HepG2 (cell line): ENCODE measurements around the gene TMEM217. TPM values are rescaled to one million over a fixed set of nuclear protein-coding genes. Genes with fewer than 3 reads are reported as not detected.
A peak's percentile ranks its signal among the peaks of the same experiment; 100 is the strongest.

Experiments
- ATAC-seq: fragments of 200-7000 bp; cut with Tn5 transposase; 3 replicates; pipeline ENCODE4 v1.9.1; 2020; ENCODE audit warnings: mild to moderate bottlenecking, moderate library complexity
- BruUV-seq: library from RNA; stranded (reverse); fragments of 400-500 nt; replicated peaks from 2 replicates; lab custom pipeline; 2021; lab: Mats Ljungman, UMichigan
- CTCF ChIA-PET: fragments of 300-600 bp; formaldehyde crosslinking; extraction: SDS; loops from one replicate; lab custom pipeline; 2021; ENCODE audit warnings: low total read pairs, inconsistent platforms, low intra/inter-chr PET ratio; lab: Yijun Ruan, JAX
- POLR2A ChIA-PET: fragments of 350-600 bp; sonication (Branson Sonifier 250); formaldehyde crosslinking; loops from one replicate; lab custom pipeline; 2020; ENCODE audit warnings: antibody characterized with exemption, inconsistent platforms; lab: Yijun Ruan, JAX
- DNase-seq: peaks from one replicate; pipeline ENCODE4 v3.0.0-alpha.2; 2015; ENCODE audit warnings: low spot score
- FAIRE-seq: peaks from 3 replicates; lab custom pipeline; 2011; peaks lifted over from hg19 to GRCh38; lab: Jason Lieb, UNC
- H2AFZ ChIP-seq: one replicate; pipeline ENCODE4 v1.6.1; 2011; ENCODE audit warnings: low read length, inconsistent platforms
- H3K27ac ChIP-seq: fragments of 300-600 bp; 3 replicates; pipeline ENCODE4 v1.8.0; 2011; ENCODE audit warnings: mixed run types, mild to moderate bottlenecking, mixed read lengths, low read length, inconsistent platforms; ENCODE audit not compliant: insufficient read depth; ENCODE audit errors: extremely low read length
- H3K27me3 ChIP-seq, 2 experiments: fragments of 200-600 bp in 1 of 2; 2 replicates in 1 of 2; 3 replicates in 1 of 2; pipeline versions ENCODE4 v1.6.0 to v1.8.0; 2011; ENCODE audit warnings: low read length in 2 of 2, mild to moderate bottlenecking in 2 of 2, moderate library complexity in 2 of 2, inconsistent platforms in 1 of 2; ENCODE audit not compliant: insufficient read depth in 2 of 2, control insufficient read depth in 1 of 2
- H3K36me3 ChIP-seq, 2 experiments: fragments of 200-600 bp in 1 of 2; replicated peaks in 1 of 2; 2 replicates in 1 of 2; 3 replicates in 1 of 2; pipeline versions ENCODE4 v1.5.1 to v1.8.0; 2011; ENCODE audit warnings: low read length in 2 of 2, inconsistent platforms in 1 of 2; ENCODE audit not compliant: insufficient read depth in 2 of 2, control insufficient read depth in 1 of 2
- H3K4me1 ChIP-seq: 2 replicates; pipeline ENCODE4 v1.5.1; 2012; ENCODE audit warnings: low read length, inconsistent platforms; ENCODE audit not compliant: insufficient read depth
- H3K4me2 ChIP-seq: 2 replicates; pipeline ENCODE4 v1.6.0; 2011; ENCODE audit warnings: low read depth, low read length, inconsistent platforms
- H3K4me3 ChIP-seq, 3 experiments: fragments of 200-600 bp in 1 of 3; sonication (generic), shearing (Covaris generic) in 1 of 3; replicated peaks in 1 of 3; 2 replicates each; pipeline ENCODE4 v1.5.1; 2011 to 2016; ENCODE audit warnings: low read length in 3 of 3, inconsistent platforms in 2 of 3, low read depth in 2 of 3, mild to moderate bottlenecking in 2 of 3, control low read depth in 1 of 3, mixed read lengths in 1 of 3; ENCODE audit not compliant: insufficient read depth in 1 of 3
- H3K79me2 ChIP-seq: one replicate; pipeline ENCODE4 v1.6.1; 2011; ENCODE audit warnings: low read length, inconsistent platforms; ENCODE audit not compliant: insufficient read depth
- H3K9ac ChIP-seq: 2 replicates; pipeline ENCODE4 v1.6.0; 2011; ENCODE audit warnings: mild to moderate bottlenecking, low read depth, low read length, inconsistent platforms; ENCODE audit not compliant: insufficient read depth
- H3K9me3 ChIP-seq: 2 replicates; pipeline ENCODE4 v1.5.1; 2012; ENCODE audit warnings: mild to moderate bottlenecking, low read length
- H4K20me1 ChIP-seq: 2 replicates; pipeline ENCODE4 v1.6.0; 2011; ENCODE audit warnings: inconsistent platforms, mild to moderate bottlenecking, low read length, moderate library complexity; ENCODE audit not compliant: insufficient read depth
- ASH2L ChIP-seq: fragments of 300-600, 200-600 bp; sonication (generic); IDR thresholded peaks from 2 replicates; pipeline ENCODE4 v1.7.0; 2017; ENCODE audit warnings: low read depth, mild to moderate bottlenecking, moderate library complexity, mixed read lengths, low read length; ENCODE audit not compliant: insufficient read length
- DMAP1 ChIP-seq: IDR thresholded peaks from 2 replicates; pipeline ENCODE4 v1.6.1; 2016
- ETV6 ChIP-seq: sonication (generic); formaldehyde crosslinking; conservative IDR thresholded peaks from 2 replicates; pipeline ENCODE4 v1.4.0; 2020; ENCODE audit warnings: missing genetic modification reagents
- KAT7 ChIP-seq: IDR thresholded peaks from 2 replicates; pipeline ENCODE4 v1.6.1; 2018; ENCODE audit warnings: borderline replicate concordance, missing compliant biosample characterization
- LCORL ChIP-seq, 2 experiments: fragments of 450-650 bp in 1 of 2; sonication (generic) in 1 of 2; formaldehyde crosslinking in 1 of 2; IDR thresholded peaks; 2 replicates each; pipeline versions ENCODE4 v1.5.0 to v1.6.1; 2017 to 2020; ENCODE audit warnings: antibody characterized with exemption in 1 of 2, missing genetic modification reagents in 1 of 2
- MAFK ChIP-seq, 2 experiments: IDR thresholded peaks in 1 of 2; conservative IDR thresholded peaks in 1 of 2; 2 replicates each; pipeline ENCODE4 v1.6.1; 2011; ENCODE audit warnings: improper control_type of control experiment in 2 of 2, low read length in 2 of 2
- MBD4 ChIP-seq: IDR thresholded peaks from 2 replicates; pipeline ENCODE4 v1.6.1; 2012; ENCODE audit warnings: low read length, inconsistent platforms, borderline replicate concordance
- NCOR1 ChIP-seq: fragments of 200-600 bp; sonication (generic); IDR thresholded peaks from 2 replicates; pipeline ENCODE4 v1.7.0; 2017; ENCODE audit warnings: antibody characterized with exemption, low read length, borderline replicate concordance
- NFATC3 ChIP-seq: sonication (generic); formaldehyde crosslinking; IDR thresholded peaks from 2 replicates; pipeline ENCODE4 v1.5.1; 2020; ENCODE audit warnings: mild to moderate bottlenecking, missing genetic modification reagents
- SAFB2 ChIP-seq: sonication (generic); formaldehyde crosslinking; IDR thresholded peaks from 2 replicates; pipeline ENCODE4 v1.5.1; 2020; ENCODE audit warnings: missing genetic modification reagents, low read depth, mild to moderate bottlenecking, borderline replicate concordance
- SOX13 ChIP-seq, 3 experiments: fragments of 450-650 bp in 1 of 3; sonication (generic) in 1 of 3; formaldehyde crosslinking in 1 of 3; IDR thresholded peaks in 2 of 3; conservative IDR thresholded peaks in 1 of 3; 2 replicates each; pipeline versions ENCODE4 v1.5.0 to v1.6.1; 2016 to 2020; ENCODE audit warnings: antibody characterized with exemption in 1 of 3, mild to moderate bottlenecking in 1 of 3, missing compliant biosample characterization in 1 of 3, missing genetic modification reagents in 1 of 3, moderate library complexity in 1 of 3
- WIZ ChIP-seq: sonication (generic); formaldehyde crosslinking; IDR thresholded peaks from 2 replicates; pipeline ENCODE4 v1.5.1; 2020; ENCODE audit warnings: mild to moderate bottlenecking, missing genetic modification reagents
- ZFP90 ChIP-seq: sonication (generic); formaldehyde crosslinking; IDR thresholded peaks from 2 replicates; pipeline ENCODE4 v1.8.0; 2022; ENCODE audit warnings: missing genetic modification reagents, mild to moderate bottlenecking, inconsistent platforms, borderline replicate concordance
- ZNF451 ChIP-seq: sonication (generic); formaldehyde crosslinking; IDR thresholded peaks from 2 replicates; pipeline ENCODE4 v1.5.0; 2020; ENCODE audit warnings: mild to moderate bottlenecking, missing genetic modification reagents
- ZNF558 ChIP-seq: sonication (generic); formaldehyde crosslinking; IDR thresholded peaks from 2 replicates; pipeline ENCODE4 v1.9.0; 2022; ENCODE audit warnings: mild to moderate bottlenecking, missing genetic modification reagents, borderline replicate concordance
- ZSCAN30 ChIP-seq: sonication (generic); formaldehyde crosslinking; IDR thresholded peaks from 2 replicates; pipeline ENCODE4 v1.5.0; 2020; ENCODE audit warnings: mild to moderate bottlenecking, missing genetic modification reagents
- WGBS: methylation state at CpG from one replicate; pipeline ENCODE4 v1.1.6; 2017; ENCODE audit warnings: low lambda C conversion rate; 5-methylcytosine and 5-hydroxymethylcytosine counted together
- in situ Hi-C: cut with HindIII; loops from 2 replicates; pipeline ENCODE4 v1.10.0; 2017; ENCODE audit warnings: low pct_unique_long_range_greater_than_20kb; ENCODE audit not compliant: extremely low pct_ligation_motif_present
- intact Hi-C: fragments of 100-400 bp; cut with micrococcal nuclease; formaldehyde crosslinking; loops from one replicate; pipeline ENCODE4 v1.10.0; 2022; ENCODE audit not compliant: unreplicated experiment
- polyA plus RNA-seq, 8 experiments: library from polyadenylated mRNA; depleted of rRNA in 3 of 8; stranded (reverse) in 7 of 8; unstranded in 1 of 8; fragments of >200 nt; fragmentation: Illumina TruSeq in 4 of 8; extraction: Trizol in 4 of 8; gene quantifications; 2 replicates each; pipeline versions ENCODE4 v1.2.1 to v1.2.3, GENCODE V29; 2011 to 2016; ENCODE audit warnings: low read depth in 4 of 8, missing spikeins in 1 of 8, mixed read lengths in 1 of 8; ENCODE audit not compliant: insufficient read depth in 1 of 8
- total RNA-seq, 5 experiments: library from RNA; depleted of rRNA; stranded (reverse); fragments of >200 nt; fragmentation: Illumina TruSeq; extraction: Trizol; gene quantifications; 2 replicates each; pipeline ENCODE4 v1.2.3, GENCODE V29; 2016; ENCODE audit warnings: low read depth in 1 of 5
- TF ChIP-seq, protein P1 (sequence below): sonication (generic); formaldehyde crosslinking; IDR thresholded peaks from 2 replicates; pipeline ENCODE4 v1.8.0; 2022; ENCODE audit warnings: mild to moderate bottlenecking, missing genetic modification reagents; ENCODE audit not compliant: insufficient replicate concordance
- TF ChIP-seq, protein P2 (sequence below): sonication (generic); formaldehyde crosslinking; IDR thresholded peaks from 2 replicates; pipeline ENCODE4 v1.4.0; 2020; ENCODE audit warnings: mild to moderate bottlenecking, missing genetic modification reagents

TMEM217 gene
- total and polyA plus RNA-seq, 2 of the 13 experiments (the other 11 are each of a cell fraction or from before 2014, with no cell fraction given), result 2.3 to 3.4 TPM

DNA sequence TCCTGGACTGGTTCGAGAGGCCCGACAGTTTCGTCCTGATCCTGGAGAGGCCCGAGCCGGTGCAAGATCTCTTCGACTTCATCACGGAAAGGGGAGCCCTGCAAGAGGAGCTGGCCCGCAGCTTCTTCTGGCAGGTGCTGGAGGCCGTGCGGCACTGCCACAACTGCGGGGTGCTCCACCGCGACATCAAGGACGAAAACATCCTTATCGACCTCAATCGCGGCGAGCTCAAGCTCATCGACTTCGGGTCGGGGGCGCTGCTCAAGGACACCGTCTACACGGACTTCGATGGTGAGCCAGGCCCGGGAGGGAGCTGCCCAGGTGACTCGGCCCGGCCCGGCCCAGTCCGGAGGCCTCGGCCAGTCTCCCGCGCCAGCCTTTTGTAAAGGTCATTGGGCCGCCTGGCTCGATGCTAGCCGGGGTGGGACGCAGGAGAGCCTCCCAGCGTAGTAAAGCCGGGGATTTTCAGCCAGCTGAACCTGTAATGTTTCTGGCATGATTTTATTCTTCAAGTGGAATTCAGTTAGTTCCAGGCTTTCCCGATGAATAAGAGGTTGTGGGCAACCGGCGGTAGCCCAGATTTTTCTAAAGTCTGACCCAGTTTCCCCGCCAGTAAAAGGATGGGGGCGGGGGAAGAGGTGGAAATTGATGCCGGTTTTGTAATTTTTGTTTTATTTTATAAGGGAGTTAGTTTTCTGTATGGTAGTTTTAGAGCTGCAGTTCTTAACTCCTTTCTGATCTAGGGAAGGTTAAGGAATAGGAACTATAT, 86.6 kb downstream of the TMEM217 start:
- FAIRE-seq, result no peak
- Histone ChIP-seq H3K4me2 (peak overlapping the region; percentile 99), H3K9me3 (no peaks in the 10 kb centered on the region), H2AFZ (no peak overlapping the region), H3K4me3 (peak overlapping the region; percentile 98 to 100 (median 99)), H3K79me2 (peaks cover 43% of the 10 kb centered on the region), H3K9ac (peak overlapping the region; percentile 98), H3K27ac (peak overlapping the region; percentile 91), H4K20me1 (peaks cover 52% of the 10 kb centered on the region), H3K36me3 (peaks cover 21 to 42% of the 10 kb centered on the region in 2 experiments), H3K4me1 (peaks cover 54% of the 10 kb centered on the region), H3K27me3 (no peaks in the 10 kb centered on the region; a peak in 1 of 5 replicates)
- ChIA-PET CTCF (interaction anchor here (0.7 to 3.9 kb wide), 10 partner anchors 27 to 153 kb away, joined by 3 to 72 read pairs (median 9); no protein-coding TSS in a partner anchor), POLR2A (interaction anchor here (0.8 to 10.3 kb wide), 27 partner anchors 15 to 297 kb away, joined by 3 to 234 read pairs (median 6); partner anchors contain the start of genes MTCH1 and PPIL1)
- in situ Hi-C loops, result loop anchor here (5.0 to 10.0 kb wide), 3 partner anchors 39 to 147 kb away; no protein-coding TSS in a partner anchor
- BruUV-seq, result TSS peak; percentile 95
- WGBS, result under 1% methylated on average over 18 of the region's 45 CpGs
- 0 out of 3 replicates have a peak, but pooled peaks have one; percentile 1 for ATAC-seq
- intact Hi-C loops, result no loop called here
- no peak for DNase-seq
- 0 out of 2 replicates have a peak, but pooled peaks have one; percentile 9 for TF ChIP-seq ZSCAN30 (CRISPR knock-in tag)
- TF ChIP-seq WIZ, result peak; percentile 45; the same call in 1 of the 2 replicates
- TF ChIP-seq ETV6, result no peak; the same call in 1 of the 2 replicates
- TF ChIP-seq LCORL (IDR thresholded peaks at IDR 0.05), result no peak
- no peak for TF ChIP-seq LCORL (CRISPR knock-in tag; IDR thresholded peaks at IDR 0.05)
- no peak for TF ChIP-seq SOX13 (IDR thresholded peaks at IDR 0.05)
- no peak for TF ChIP-seq SOX13 (CRISPR knock-in tag; conservative IDR thresholded peaks at IDR 0.05 in 1 of 2, IDR thresholded peaks at IDR 0.05 in 1 of 2)
- TF ChIP-seq SAFB2, result no peak
- TF ChIP-seq DMAP1 (CRISPR knock-in tag), result no peak; the same call in 1 of the 2 replicates
- no peak for TF ChIP-seq NCOR1
- 0 out of 2 replicates have a peak, but pooled peaks have one; percentile 59 for TF ChIP-seq ZNF558
- TF ChIP-seq KAT7 (CRISPR knock-in tag), result peak; percentile 34; the same call in 1 of the 2 replicates
- TF ChIP-seq NFATC3, result peak; percentile 18; the same call in 1 of the 2 replicates
- TF ChIP-seq, protein P1, sequence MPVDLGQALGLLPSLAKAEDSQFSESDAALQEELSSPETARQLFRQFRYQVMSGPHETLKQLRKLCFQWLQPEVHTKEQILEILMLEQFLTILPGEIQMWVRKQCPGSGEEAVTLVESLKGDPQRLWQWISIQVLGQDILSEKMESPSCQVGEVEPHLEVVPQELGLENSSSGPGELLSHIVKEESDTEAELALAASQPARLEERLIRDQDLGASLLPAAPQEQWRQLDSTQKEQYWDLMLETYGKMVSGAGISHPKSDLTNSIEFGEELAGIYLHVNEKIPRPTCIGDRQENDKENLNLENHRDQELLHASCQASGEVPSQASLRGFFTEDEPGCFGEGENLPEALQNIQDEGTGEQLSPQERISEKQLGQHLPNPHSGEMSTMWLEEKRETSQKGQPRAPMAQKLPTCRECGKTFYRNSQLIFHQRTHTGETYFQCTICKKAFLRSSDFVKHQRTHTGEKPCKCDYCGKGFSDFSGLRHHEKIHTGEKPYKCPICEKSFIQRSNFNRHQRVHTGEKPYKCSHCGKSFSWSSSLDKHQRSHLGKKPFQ (CRISPR knock-in tag), result peak; percentile 67
- peak; percentile 23 for TF ChIP-seq ASH2L
- peak; percentile 70; the same call in 1 of the 2 replicates for TF ChIP-seq ZNF451 (CRISPR knock-in tag)
- TF ChIP-seq, protein P2, sequence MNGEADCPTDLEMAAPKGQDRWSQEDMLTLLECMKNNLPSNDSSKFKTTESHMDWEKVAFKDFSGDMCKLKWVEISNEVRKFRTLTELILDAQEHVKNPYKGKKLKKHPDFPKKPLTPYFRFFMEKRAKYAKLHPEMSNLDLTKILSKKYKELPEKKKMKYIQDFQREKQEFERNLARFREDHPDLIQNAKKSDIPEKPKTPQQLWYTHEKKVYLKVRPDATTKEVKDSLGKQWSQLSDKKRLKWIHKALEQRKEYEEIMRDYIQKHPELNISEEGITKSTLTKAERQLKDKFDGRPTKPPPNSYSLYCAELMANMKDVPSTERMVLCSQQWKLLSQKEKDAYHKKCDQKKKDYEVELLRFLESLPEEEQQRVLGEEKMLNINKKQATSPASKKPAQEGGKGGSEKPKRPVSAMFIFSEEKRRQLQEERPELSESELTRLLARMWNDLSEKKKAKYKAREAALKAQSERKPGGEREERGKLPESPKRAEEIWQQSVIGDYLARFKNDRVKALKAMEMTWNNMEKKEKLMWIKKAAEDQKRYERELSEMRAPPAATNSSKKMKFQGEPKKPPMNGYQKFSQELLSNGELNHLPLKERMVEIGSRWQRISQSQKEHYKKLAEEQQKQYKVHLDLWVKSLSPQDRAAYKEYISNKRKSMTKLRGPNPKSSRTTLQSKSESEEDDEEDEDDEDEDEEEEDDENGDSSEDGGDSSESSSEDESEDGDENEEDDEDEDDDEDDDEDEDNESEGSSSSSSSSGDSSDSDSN (CRISPR knock-in tag), result peak; percentile 68
- TF ChIP-seq ZFP90 (CRISPR knock-in tag), result 0 out of 2 replicates have a peak, but pooled peaks have one; percentile 30
- TF ChIP-seq MAFK (conservative IDR thresholded peaks at IDR 0.05 in 1 of 2, IDR thresholded peaks at IDR 0.05 in 1 of 2; ENCODE audit: low read length in 2 of 2), result no peak
- TF ChIP-seq MBD4, result peak; percentile 43; the same call in 1 of the 2 replicates
